ENCODE results near the gene STXBP5. TPM values are rescaled to one million over a fixed set of nuclear protein-coding genes. Genes with fewer than 3 reads are reported as not detected.

STXBP5 gene
- total RNA-seq, 4 donors from 2014 or later = 25.6 to 40.0 (median 30.4) TPM

- intact Hi-C loops (cut with DNase I) = no loop called here
- DNase-seq = no peak
- H3K9me3 ChIP-seq = no peaks in the 10 kb centered on the region
These were observed 10.3 kb downstream of the STXBP5 start for GRCh38 chr6:147214248-147215227.

DNA sequence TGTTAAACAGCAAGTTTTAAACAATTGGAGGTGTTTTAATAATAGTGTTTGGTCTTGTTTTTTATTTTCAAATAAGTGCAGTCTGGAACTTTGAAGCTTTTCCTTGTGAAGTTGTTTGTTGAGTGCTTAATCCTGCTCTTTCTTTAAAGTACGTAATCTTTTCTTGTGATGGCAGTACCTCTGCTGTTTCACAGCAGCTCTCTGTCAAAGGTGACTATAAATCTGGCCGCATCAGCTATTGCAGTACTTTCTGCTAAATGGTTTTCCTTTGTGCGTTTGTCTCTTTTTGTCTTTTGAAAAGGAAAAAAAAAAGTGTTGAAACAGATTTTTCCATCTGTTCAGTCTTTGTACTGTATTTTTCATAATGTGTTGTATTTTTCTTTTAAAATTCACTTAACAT is 12.7 kb downstream of the STXBP5 start:
- no peaks in the 10 kb centered on the region for H3K27me3 ChIP-seq
- WGBS, 2 donors = 68 to 80% methylated on average over 3 of the region's 3 CpGs
- TF ChIP-seq POLR2A (IDR thresholded peaks at IDR 0.05) = no peak
- TF ChIP-seq CTCF (IDR thresholded peaks at IDR 0.05) = no peak
- no peak overlapping the region for H3K27ac ChIP-seq
- no peak overlapping the region for H3K4me3 ChIP-seq
- no peaks in the 10 kb centered on the region for H3K9me3 ChIP-seq
- DNase-seq = no peak
- H3K4me1 ChIP-seq = no peaks in the 10 kb centered on the region
- intact Hi-C loops (cut with DNase I) = no loop called here
- peaks cover 0 to 10% (median 0%) of the 10 kb centered on the region in 3 donors for H3K36me3 ChIP-seq

More at GRCh38 chr6:147214248-147215227, 10.3 kb downstream of the STXBP5 start:
- H3K4me1 ChIP-seq = peaks cover 0 to 3% (median 0%) of the 10 kb centered on the region in 3 donors
- H3K36me3 ChIP-seq = peaks cover 0 to 11% (median 0%) of the 10 kb centered on the region in 3 donors
- 80 to 91% methylated on average over 6 of the region's 6 CpGs for WGBS, 2 donors
- H3K4me3 ChIP-seq = no peak overlapping the region
- no peak overlapping the region for H3K27ac ChIP-seq
- TF ChIP-seq POLR2A (IDR thresholded peaks at IDR 0.05) (no peak), CTCF (IDR thresholded peaks at IDR 0.05) (no peak)
- no peaks in the 10 kb centered on the region for H3K27me3 ChIP-seq

DNA sequence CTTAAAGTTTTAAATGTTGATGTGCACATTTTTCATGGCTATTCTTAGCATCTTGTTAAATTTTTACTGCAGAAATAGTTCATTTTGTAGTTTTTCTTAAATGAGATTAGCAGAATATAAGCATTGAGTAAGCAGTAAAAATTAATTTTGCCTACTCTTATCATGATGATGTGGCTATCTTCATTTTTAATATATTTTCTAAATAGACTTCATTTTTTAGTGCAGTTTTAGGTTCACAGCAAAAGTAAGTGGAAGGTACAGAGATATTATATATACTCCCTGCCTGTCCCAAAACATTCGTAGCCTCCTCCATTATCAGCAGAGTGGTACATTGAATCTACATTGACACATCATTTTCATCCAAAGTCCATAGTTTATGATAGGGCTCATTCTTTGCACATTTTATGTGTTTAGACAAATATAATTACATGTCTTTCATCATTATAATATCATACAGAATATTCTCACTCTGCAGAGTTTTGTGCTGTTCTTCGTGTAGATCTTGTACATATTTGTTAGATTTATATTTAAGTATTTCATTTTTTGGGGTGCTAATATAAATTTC is 13.7 kb downstream of the STXBP5 start:
- intact Hi-C loops (cut with DNase I) = no loop called here
- Histone ChIP-seq H3K27ac (no peak overlapping the region), H3K9me3 (no peaks in the 10 kb centered on the region), H3K27me3 (no peaks in the 10 kb centered on the region), H3K4me3 (no peak overlapping the region), H3K36me3 (peaks cover 0 to 7% (median 0%) of the 10 kb centered on the region in 3 donors), H3K4me1 (no peaks in the 10 kb centered on the region)
- no peak for DNase-seq
- TF ChIP-seq POLR2A (IDR thresholded peaks at IDR 0.05) (no peak), CTCF (IDR thresholded peaks at IDR 0.05) (no peak)
- WGBS, 2 donors = 88 to 91% methylated on average over 2 of the region's 2 CpGs

DNA sequence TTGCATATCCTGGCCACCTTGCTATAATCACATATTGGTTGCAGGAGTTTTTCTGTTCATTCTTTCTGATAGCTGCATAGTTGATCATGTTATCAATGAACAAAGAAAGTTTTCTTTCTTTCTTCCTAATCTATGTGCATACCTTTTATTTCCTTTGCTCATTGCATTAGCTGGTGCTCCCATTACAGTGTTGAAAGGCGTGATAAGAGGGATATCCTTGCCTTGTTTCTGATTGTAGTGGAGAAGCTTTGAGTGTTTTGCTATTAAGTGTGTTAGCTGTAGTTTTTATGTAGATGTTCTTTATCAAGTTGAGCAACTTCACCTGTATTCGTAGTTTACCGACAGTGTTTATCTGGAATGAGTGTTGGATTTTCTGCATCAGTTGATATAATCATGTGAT is 14.6 kb downstream of the STXBP5 start:
- WGBS, 2 donors = 95 to 96% methylated on average over 3 of the region's 3 CpGs
- Histone ChIP-seq H3K27me3 (no peaks in the 10 kb centered on the region), H3K36me3 (peaks cover 0 to 12% (median 0%) of the 10 kb centered on the region in 3 donors), H3K9me3 (no peaks in the 10 kb centered on the region), H3K4me1 (no peaks in the 10 kb centered on the region), H3K4me3 (no peak overlapping the region), H3K27ac (no peak overlapping the region)
- no peak for TF ChIP-seq POLR2A (IDR thresholded peaks at IDR 0.05)
- no peak for TF ChIP-seq CTCF (IDR thresholded peaks at IDR 0.05)
- intact Hi-C loops (cut with DNase I) = no loop called here
- DNase-seq = no peak

DNA sequence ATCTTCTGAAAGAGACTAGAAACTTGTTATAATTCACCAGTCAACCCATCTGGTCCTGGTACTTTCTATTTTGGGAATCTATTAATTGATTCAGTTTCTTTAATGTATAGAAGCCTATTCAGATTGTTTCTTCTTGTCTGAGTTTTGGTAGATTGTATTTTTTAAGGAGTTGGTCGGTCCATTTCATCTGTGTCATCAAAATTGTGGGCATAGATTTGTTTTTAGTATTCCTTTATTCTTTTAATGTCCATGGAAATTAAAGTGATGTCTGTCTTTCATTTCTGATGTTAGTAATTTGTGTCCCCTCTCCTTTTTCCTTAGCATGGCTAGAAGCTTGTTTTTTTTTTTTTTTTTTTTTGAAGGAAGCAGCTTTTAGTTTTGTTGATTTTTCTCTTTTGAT is 15.2 kb downstream of the STXBP5 start:
- H3K4me1 ChIP-seq = no peaks in the 10 kb centered on the region

More for the DNA sequence above, 15.2 kb downstream of the STXBP5 start:
- no peak for TF ChIP-seq POLR2A (IDR thresholded peaks at IDR 0.05)
- TF ChIP-seq CTCF (IDR thresholded peaks at IDR 0.05) = no peak
- Histone ChIP-seq H3K9me3 (no peaks in the 10 kb centered on the region), H3K36me3 (peaks cover 0 to 12% (median 0%) of the 10 kb centered on the region in 3 donors), H3K4me3 (no peak overlapping the region), H3K27me3 (no peaks in the 10 kb centered on the region), H3K27ac (no peak overlapping the region)
- no peak for DNase-seq
- WGBS, 2 donors = 91 to 100% methylated on average over 1 of the region's 1 CpG
- intact Hi-C loops (cut with DNase I) = no loop called here

All from esophagus squamous epithelium (tissue), 5 donors.